NT2/D1 (cell line): ENCODE data around the gene LRIG1.

Experiments used
- DNase-seq: peaks from one replicate; pipeline ENCODE4 v3.0.0-alpha.2; 2011; ENCODE audit warnings: low read depth, low spot score
- H3K27me3 ChIP-seq: 2 replicates; pipeline ENCODE4 v1.6.0; 2011; ENCODE audit warnings: mild to moderate bottlenecking; ENCODE audit not compliant: insufficient read length, insufficient read depth
- H3K36me3 ChIP-seq: 2 replicates; pipeline ENCODE4 v1.6.1; 2011; ENCODE audit warnings: mild to moderate bottlenecking, low read length, mixed read lengths; ENCODE audit not compliant: insufficient read depth, insufficient read length
- H3K4me1 ChIP-seq: 2 replicates; pipeline ENCODE4 v1.5.1; 2011; ENCODE audit not compliant: insufficient read depth, insufficient read length
- H3K4me3 ChIP-seq: 2 replicates; pipeline ENCODE4 v1.5.1; 2011; ENCODE audit warnings: low read depth; ENCODE audit not compliant: insufficient read length
- H3K9ac ChIP-seq: 2 replicates; pipeline ENCODE4 v1.6.0; 2011; ENCODE audit warnings: low read depth; ENCODE audit not compliant: insufficient read length
- H3K9me3 ChIP-seq: 2 replicates; pipeline ENCODE4 v1.5.1; 2011; ENCODE audit warnings: mild to moderate bottlenecking, low read length; ENCODE audit not compliant: insufficient read depth
- SUZ12 ChIP-seq: IDR thresholded peaks from 2 replicates; pipeline ENCODE4 v1.6.1; 2011; ENCODE audit not compliant: insufficient read length, insufficient read depth; ENCODE audit errors: extremely low read depth
- YY1 ChIP-seq: IDR thresholded peaks from 2 replicates; pipeline ENCODE4 v1.6.1; 2011; ENCODE audit not compliant: insufficient read length, insufficient read depth
- ZNF274 ChIP-seq: IDR thresholded peaks from 2 replicates; pipeline ENCODE4 v1.6.1; 2011; ENCODE audit warnings: mild to moderate bottlenecking, low read depth, low read length

The LRIG1 gene

DNA sequence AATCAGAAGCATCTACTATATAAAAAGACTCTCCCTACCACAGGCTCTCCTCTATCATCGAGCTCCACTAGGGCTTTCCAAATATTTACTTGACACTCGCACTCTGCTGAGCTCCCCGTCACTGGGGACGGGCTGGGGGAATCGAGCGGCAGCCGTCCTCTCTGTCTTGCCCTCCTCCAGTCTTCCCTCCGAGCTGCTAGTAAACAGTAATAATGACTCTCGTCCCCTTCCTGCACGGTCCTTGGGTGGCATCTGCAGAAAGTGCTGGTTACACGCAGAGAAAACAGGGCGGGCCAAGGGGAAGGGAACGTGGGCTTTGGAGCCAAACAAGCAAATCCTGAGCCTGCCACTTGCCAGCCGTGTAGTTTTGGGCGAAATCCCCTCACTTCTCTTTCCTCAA, 96.6 kb downstream of the LRIG1 start:
- Histone ChIP-seq H3K9me3 (peaks cover 3% of the 10 kb centered on the region; the same call in 1 of the 2 replicates), H3K27me3 (no peaks in the 10 kb centered on the region), H3K9ac (no peak overlapping the region), H3K4me3 (no peak overlapping the region), H3K36me3 (peaks cover 74% of the 10 kb centered on the region), H3K4me1 (peaks cover 25% of the 10 kb centered on the region)
- TF ChIP-seq SUZ12 = no peak
- DNase-seq = no peak

DNA sequence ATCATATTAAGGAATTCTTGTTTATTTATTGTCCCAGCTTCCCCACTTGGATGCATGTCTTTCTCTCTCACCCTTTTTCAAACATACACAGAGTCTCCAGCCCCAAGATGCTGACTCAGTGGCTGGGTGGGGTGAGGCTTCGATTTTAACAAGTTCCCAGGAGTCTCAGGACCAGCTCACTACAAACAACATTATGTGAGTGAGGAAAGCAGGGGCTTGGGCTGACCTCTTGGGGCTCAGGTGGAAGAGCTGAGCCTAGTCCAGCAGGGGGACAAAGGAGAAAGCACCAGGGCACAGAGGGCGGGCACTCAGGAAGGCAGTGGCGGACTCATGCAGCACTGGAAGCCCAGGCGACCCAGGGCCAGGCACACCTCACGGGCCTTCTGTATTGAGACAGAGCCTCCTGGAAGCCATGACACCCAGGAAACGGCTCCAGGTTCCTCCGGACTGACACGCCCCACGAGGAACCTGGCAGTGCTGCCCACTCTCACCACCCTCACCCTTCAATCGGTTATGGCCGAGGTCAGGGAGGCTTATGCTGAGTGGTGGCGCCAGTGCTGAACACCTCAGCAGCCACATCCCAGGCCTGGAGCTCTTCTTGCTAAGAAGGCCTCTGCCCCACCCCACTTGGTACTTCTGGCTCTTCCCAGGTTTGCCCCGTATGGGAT, 97.4 kb downstream of the LRIG1 start:
- Histone ChIP-seq H3K27me3 (no peaks in the 10 kb centered on the region), H3K9ac (no peak overlapping the region), H3K9me3 (no peaks in the 10 kb centered on the region; the same call in 1 of the 2 replicates), H3K4me1 (peaks cover 25% of the 10 kb centered on the region), H3K36me3 (peaks cover 75% of the 10 kb centered on the region), H3K4me3 (no peak overlapping the region)
- TF ChIP-seq SUZ12 (no peak), ZNF274 (no peak), YY1 (no peak)
- DNase-seq = no peak

DNA sequence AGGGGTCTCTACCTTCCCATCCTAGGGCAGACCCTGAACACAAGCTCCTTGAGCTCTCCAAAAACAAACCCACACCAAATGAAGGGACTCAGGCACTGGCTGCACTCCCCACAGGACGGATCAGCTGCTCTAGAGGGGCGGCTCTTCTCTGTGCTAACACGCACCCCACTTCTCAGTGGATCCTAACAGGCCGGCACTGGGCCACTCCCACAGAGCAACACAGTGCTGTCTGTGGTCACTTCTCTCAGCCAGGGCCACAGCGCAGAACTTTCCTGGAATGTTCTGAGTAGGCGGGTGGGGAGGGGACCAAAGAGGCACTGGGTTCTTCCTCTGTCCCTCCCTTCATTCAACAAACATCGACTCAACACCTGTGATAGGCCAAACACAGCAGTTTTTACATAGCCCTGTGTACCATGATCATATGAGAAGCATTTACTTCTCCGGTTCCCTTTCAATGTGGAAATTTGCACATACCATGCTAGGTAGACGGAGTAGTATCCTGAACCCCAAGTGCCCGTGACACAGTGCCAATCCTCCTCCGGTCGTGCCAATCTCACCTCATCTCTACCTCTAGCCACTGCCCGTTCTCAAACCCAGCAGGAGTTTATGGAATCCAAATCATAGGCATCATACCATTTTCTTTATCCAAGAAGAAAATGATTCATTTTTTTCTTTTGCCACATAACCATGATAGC, 98.1 kb downstream of the LRIG1 start:
- TF ChIP-seq ZNF274 (no peak), SUZ12 (no peak), YY1 (no peak)
- peaks cover 73% of the 10 kb centered on the region for H3K36me3 ChIP-seq

DNA sequence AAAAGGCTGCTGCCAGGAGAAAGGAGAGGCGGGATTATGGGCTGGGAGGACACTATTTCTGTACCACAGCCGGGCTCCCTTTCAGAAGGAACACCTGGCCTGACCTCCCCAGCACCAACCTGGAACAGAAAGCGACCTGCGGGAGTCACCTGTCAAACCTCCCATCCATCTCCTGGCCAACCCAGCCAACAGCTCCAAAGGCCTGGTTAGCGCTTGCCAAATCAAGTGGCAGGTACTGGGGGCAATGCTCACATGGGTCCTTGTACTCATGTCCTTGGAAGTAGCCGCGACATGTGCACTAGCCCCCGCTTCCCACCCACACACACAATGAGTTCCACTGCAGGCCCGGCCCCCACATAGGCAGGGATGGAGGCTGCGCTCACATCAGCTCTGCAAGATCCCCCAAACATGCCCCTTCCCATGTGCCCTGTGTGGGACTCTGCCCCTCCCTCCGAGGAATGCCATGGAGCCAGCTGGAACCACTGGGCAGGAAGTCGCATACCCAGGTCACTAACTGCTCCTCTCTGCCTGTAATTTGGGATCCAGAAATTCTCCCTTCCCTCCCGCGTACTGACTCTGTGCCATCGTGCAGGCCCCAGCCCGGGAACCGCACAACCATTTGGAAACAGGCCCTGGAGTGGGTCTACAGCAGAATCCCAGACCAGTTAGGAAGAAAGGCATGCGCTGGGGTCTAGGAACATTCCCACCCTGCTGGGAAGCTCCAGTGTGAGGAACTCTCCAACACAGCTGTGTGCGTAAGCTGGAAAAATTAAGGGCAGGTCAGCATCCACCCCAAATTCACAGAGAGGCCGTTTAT, 98.9 kb downstream of the LRIG1 start:
- Histone ChIP-seq H3K4me1 (peaks cover 19% of the 10 kb centered on the region), H3K9ac (no peak overlapping the region), H3K9me3 (no peaks in the 10 kb centered on the region), H3K4me3 (no peak overlapping the region), H3K27me3 (no peaks in the 10 kb centered on the region), H3K36me3 (peaks cover 73% of the 10 kb centered on the region)
- no peak for TF ChIP-seq YY1
- DNase-seq = no peak

More for the DNA sequence above, 98.1 kb downstream of the LRIG1 start:
- no peak overlapping the region for H3K4me3 ChIP-seq
- no peak overlapping the region for H3K9ac ChIP-seq
- peaks cover 23% of the 10 kb centered on the region for H3K4me1 ChIP-seq
- H3K27me3 ChIP-seq = no peaks in the 10 kb centered on the region
- no peak for DNase-seq
- no peaks in the 10 kb centered on the region for H3K9me3 ChIP-seq

DNA sequence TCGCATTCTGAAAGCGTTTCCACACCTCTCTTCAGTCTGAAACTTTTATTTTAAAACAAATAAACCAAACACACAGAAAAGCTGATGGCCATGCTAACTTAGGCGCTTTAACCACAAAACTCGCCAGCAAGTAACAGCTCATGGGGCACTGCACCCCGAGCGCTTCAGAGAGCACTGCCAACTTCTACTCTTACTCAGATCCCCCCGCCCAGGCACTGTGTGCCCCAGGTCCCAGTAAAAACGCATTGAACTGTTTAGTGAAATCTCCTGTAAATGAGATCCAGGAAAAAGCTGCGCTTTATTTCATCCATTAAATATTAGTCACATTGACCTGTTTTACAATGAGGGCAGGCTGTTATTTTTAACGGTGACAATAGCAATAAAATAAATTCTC, 99.7 kb downstream of the LRIG1 start:
- Histone ChIP-seq H3K4me1 (peaks cover 19% of the 10 kb centered on the region), H3K4me3 (no peak overlapping the region), H3K9me3 (no peaks in the 10 kb centered on the region), H3K9ac (no peak overlapping the region), H3K36me3 (peaks cover 73% of the 10 kb centered on the region), H3K27me3 (no peaks in the 10 kb centered on the region)
- DNase-seq = no peak
- TF ChIP-seq ZNF274 = no peak
- no peak for TF ChIP-seq SUZ12
- no peak for TF ChIP-seq YY1

DNA sequence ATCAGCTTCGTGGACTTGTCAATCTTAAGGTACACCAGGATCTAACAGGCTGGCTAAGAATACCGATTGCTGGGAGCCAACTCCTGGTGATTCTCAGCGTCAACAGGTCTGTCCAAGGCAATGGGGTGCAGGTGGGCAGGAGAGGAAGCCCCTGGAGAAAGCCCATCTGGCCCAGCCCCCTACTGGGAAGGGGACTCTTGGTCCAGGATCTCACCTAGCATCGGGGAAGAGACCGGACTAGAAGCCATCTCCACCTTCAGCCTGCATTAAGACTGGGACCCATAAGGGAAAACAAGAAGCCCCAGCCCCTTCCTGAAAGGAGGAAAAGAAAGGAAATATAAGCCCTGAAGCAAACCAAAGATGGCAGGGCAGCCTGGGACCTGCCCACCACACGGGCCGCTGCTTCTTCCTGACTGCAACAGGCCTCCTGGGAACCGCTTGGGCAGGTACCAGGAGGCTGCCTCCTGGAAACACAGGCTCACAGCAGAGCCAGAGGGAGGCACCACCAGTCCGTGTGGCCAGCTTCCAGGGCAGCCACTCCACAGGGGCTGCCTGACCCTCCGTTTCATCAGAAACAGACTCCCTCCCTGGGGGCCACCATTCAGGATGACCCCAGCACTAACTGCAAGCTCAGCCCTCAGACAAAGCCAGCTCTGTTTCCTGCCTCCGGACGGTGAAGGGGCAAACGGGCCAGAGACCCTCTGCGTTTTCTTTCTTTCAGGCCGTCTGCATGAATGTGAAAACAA, 100.2 kb downstream of the LRIG1 start:
- H3K4me1 ChIP-seq = peaks cover 17% of the 10 kb centered on the region
- peaks cover 74% of the 10 kb centered on the region for H3K36me3 ChIP-seq
- H3K27me3 ChIP-seq = no peaks in the 10 kb centered on the region
- H3K9me3 ChIP-seq = no peaks in the 10 kb centered on the region
- H3K4me3 ChIP-seq = no peak overlapping the region
- no peak for TF ChIP-seq ZNF274
- no peak for TF ChIP-seq YY1
- no peak for TF ChIP-seq SUZ12
- no peak for DNase-seq
- no peak overlapping the region for H3K9ac ChIP-seq
